ENCODE measurements around the gene ALDH1L1. TPM values are rescaled to one million over a fixed set of nuclear protein-coding genes. Genes with fewer than 3 reads are reported as not detected.
A peak's percentile ranks its signal among the peaks of the same experiment; 100 is the strongest.

Gene ALDH1L1
- total and polyA plus RNA-seq, 5 donors: 7.5 to 16.3 (median 11.0) TPM

GRCh38 chr3:126126286-126126685 is 54.1 kb downstream of the ALDH1L1 start:
- ATAC-seq (peak in 1 of 2 donors; percentile 15), DNase-seq (peak in 1 of 3 donors; percentile 29)
- intact Hi-C loops (cut with DNase I): no loop called here
- no peaks in the 10 kb centered on the region for H3K4me1 ChIP-seq (ENCODE audit: control insufficient read depth, insufficient read depth, low read length)
- H3K4me3 ChIP-seq (ENCODE audit: low read length): no peak overlapping the region
- no peaks in the 10 kb centered on the region for H3K27me3 ChIP-seq (ENCODE audit: control insufficient read depth, insufficient read depth)
- H3K9me3 ChIP-seq (ENCODE audit: control insufficient read depth, low read length): no peaks in the 10 kb centered on the region
- H3K27ac ChIP-seq (ENCODE audit: low read length): no peak overlapping the region
- 84% methylated on average over 12 of the region's 12 CpGs for WGBS

- DNase-seq: no peak
- no peak overlapping the region for H3K4me3 ChIP-seq (ENCODE audit: low read length)
- 93% methylated on average over 2 of the region's 2 CpGs for WGBS
- no peaks in the 10 kb centered on the region for H3K9me3 ChIP-seq (ENCODE audit: control insufficient read depth, low read length)
- no peak overlapping the region for H3K27ac ChIP-seq (ENCODE audit: low read length)
- intact Hi-C loops (cut with DNase I): no loop called here
- H3K27me3 ChIP-seq (ENCODE audit: control insufficient read depth, insufficient read depth): no peaks in the 10 kb centered on the region
- no peaks in the 10 kb centered on the region for H3K4me1 ChIP-seq (ENCODE audit: control insufficient read depth, insufficient read depth, low read length)
- no peak for ATAC-seq
These were observed 54.6 kb downstream of the ALDH1L1 start for GRCh38 chr3:126125781-126126251.

- no peak overlapping the region for H3K27ac ChIP-seq (ENCODE audit: low read length)
- ATAC-seq (no peak), DNase-seq (peak in 1 of 3 donors; percentile 21)
- no peaks in the 10 kb centered on the region for H3K9me3 ChIP-seq (ENCODE audit: control insufficient read depth, low read length)
- no peak overlapping the region for H3K4me3 ChIP-seq (ENCODE audit: low read length)
- intact Hi-C loops (cut with DNase I): no loop called here
- H3K27me3 ChIP-seq (ENCODE audit: control insufficient read depth, insufficient read depth): no peaks in the 10 kb centered on the region
- H3K4me1 ChIP-seq (ENCODE audit: control insufficient read depth, insufficient read depth, low read length): no peaks in the 10 kb centered on the region
- WGBS: 89% methylated on average over 5 of the region's 5 CpGs
These were observed 55.0 kb downstream of the ALDH1L1 start for GRCh38 chr3:126125341-126125740.

DNA sequence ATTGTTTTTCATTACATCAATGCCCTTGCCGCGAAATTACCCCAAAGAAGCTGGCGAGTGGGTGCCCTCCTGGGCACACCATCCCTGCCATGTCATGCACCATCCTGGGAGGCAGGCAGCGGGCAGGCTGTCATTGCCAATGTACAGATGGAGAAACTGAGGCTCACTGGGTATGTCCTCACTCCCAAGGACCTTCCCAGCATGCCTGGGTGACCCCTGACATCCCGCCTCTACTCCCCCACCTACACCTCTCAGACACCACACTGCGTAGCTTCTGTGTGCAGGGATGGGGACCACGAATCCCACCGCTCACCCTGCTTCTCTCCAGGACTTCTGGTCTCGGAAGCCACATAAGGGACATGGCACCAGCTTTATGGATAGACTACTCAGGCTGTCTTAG is 55.5 kb downstream of the ALDH1L1 start:
- DNase-seq: peak in 1 of 3 donors; percentile 29
- 95% methylated on average over 9 of the region's 9 CpGs for WGBS
- Histone ChIP-seq H3K9me3 (ENCODE audit: control insufficient read depth, low read length) (no peaks in the 10 kb centered on the region), H3K27me3 (ENCODE audit: control insufficient read depth, insufficient read depth) (no peaks in the 10 kb centered on the region), H3K27ac (ENCODE audit: low read length) (no peak overlapping the region), H3K4me3 (ENCODE audit: low read length) (no peak overlapping the region), H3K4me1 (ENCODE audit: control insufficient read depth, insufficient read depth, low read length) (no peaks in the 10 kb centered on the region)
- ATAC-seq: no peak
- intact Hi-C loops (cut with DNase I): no loop called here

DNA sequence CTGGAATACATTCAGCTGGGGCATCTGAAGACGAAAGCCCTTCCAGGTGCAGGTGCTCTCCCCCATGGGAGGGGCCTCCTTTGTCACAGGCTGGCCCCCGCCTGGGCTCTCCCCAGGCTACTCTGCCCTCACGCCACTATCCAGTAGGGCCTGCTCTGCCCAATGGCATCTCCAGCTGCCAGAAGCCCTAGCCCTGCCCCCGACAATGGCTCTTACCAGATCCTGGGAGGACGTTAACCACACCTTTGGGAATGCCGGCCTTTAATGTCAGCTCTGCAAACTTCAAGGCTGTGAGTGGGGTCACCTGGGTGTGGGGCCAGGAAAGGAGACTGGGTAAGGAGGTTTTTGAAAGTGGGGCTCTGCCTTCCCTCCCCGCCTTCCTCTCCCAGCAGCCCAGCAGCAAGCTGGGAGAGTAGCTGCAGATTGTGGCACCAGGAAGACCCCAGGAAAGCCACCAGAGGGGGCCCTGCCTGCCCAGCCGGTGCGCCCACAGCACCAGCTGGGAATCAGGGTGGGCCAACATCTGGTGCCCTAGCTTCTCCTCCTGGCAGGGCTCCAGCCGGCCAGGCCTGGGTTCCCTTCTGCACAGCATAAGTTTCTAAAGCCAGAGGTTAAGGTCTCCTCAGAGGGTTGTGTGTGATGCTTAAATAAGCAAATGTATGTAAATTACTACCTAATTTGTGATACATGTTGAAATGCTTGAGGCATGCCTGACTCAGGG is 56.1 kb downstream of the ALDH1L1 start:
- DNase-seq: peak in 1 of 3 donors; percentile 36
- Histone ChIP-seq H3K4me3 (ENCODE audit: low read length) (no peak overlapping the region), H3K4me1 (ENCODE audit: control insufficient read depth, insufficient read depth, low read length) (no peaks in the 10 kb centered on the region), H3K9me3 (ENCODE audit: control insufficient read depth, low read length) (no peaks in the 10 kb centered on the region), H3K27me3 (ENCODE audit: control insufficient read depth, insufficient read depth) (no peaks in the 10 kb centered on the region), H3K27ac (ENCODE audit: low read length) (no peak overlapping the region)
- intact Hi-C loops (cut with DNase I): no loop called here
- ATAC-seq: no peak
- 68% methylated on average over 10 of the region's 10 CpGs for WGBS

- no peak for ATAC-seq
- Histone ChIP-seq H3K4me1 (ENCODE audit: control insufficient read depth, insufficient read depth, low read length) (no peaks in the 10 kb centered on the region), H3K9me3 (ENCODE audit: control insufficient read depth, low read length) (no peaks in the 10 kb centered on the region), H3K4me3 (ENCODE audit: low read length) (no peak overlapping the region), H3K27ac (ENCODE audit: low read length) (no peak overlapping the region), H3K27me3 (ENCODE audit: control insufficient read depth, insufficient read depth) (no peaks in the 10 kb centered on the region)
- intact Hi-C loops (cut with DNase I): no loop called here
- no peak for DNase-seq
- 84% methylated on average over 4 of the region's 4 CpGs for WGBS
These were observed 58.8 kb downstream of the ALDH1L1 start for GRCh38 chr3:126121632-126122031.

- Histone ChIP-seq H3K9me3 (ENCODE audit: control insufficient read depth, low read length) (no peaks in the 10 kb centered on the region), H3K4me1 (ENCODE audit: control insufficient read depth, insufficient read depth, low read length) (no peaks in the 10 kb centered on the region), H3K27ac (ENCODE audit: low read length) (no peak overlapping the region), H3K27me3 (ENCODE audit: control insufficient read depth, insufficient read depth) (no peaks in the 10 kb centered on the region), H3K4me3 (ENCODE audit: low read length) (no peak overlapping the region)
- ATAC-seq (no peak), DNase-seq (peak in 1 of 3 donors; percentile 30)
- 88% methylated on average over 9 of the region's 9 CpGs for WGBS
- intact Hi-C loops (cut with DNase I): no loop called here
These were observed 59.3 kb downstream of the ALDH1L1 start for GRCh38 chr3:126121074-126121473.

GRCh38 chr3:126119976-126120375 is 60.4 kb downstream of the ALDH1L1 start:
- Histone ChIP-seq H3K4me1 (ENCODE audit: control insufficient read depth, insufficient read depth, low read length) (no peaks in the 10 kb centered on the region), H3K27me3 (ENCODE audit: control insufficient read depth, insufficient read depth) (no peaks in the 10 kb centered on the region), H3K4me3 (ENCODE audit: low read length) (no peak overlapping the region), H3K27ac (ENCODE audit: low read length) (no peak overlapping the region), H3K9me3 (ENCODE audit: control insufficient read depth, low read length) (no peaks in the 10 kb centered on the region)
- intact Hi-C loops (cut with DNase I): no loop called here
- ATAC-seq: no peak
- DNase-seq: no peak
- WGBS: 90% methylated on average over 8 of the region's 8 CpGs

DNA sequence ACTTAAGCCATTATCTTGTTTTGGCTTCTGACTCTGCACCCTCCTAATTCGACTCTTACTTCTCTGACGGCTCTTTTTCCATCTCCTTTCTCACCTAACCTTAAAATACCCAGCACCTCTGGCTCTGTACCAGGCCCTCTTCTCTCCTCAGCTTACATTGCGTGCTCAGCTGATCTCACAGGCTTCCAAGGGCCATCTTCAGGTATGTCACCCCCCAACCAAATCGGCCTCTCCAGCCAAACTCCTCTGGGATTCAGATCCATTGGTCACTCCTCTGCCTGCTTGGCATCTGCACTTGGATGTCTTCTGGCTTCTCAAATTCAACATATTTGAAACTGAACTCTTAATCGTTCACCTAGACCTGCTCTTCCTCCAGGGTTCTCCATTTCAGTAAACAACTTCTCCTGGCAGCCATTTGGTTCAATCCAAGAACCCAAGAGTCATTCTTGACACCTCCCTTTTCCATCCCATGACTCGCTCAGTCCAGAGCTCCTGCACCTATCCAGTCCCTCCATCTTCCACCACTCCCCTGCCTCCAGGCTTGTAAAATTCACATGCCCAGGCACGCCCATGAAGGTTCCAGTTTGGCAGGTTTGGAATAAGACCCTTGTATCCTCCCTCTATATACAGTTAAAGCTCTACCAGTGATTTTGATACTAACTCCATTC is 61.2 kb downstream of the ALDH1L1 start:
- Histone ChIP-seq H3K27me3 (ENCODE audit: control insufficient read depth, insufficient read depth) (no peaks in the 10 kb centered on the region), H3K9me3 (ENCODE audit: control insufficient read depth, low read length) (no peaks in the 10 kb centered on the region), H3K27ac (ENCODE audit: low read length) (no peak overlapping the region), H3K4me1 (ENCODE audit: control insufficient read depth, insufficient read depth, low read length) (no peaks in the 10 kb centered on the region), H3K4me3 (ENCODE audit: low read length) (no peak overlapping the region)
- intact Hi-C loops (cut with DNase I): no loop called here
- DNase-seq (no peak), ATAC-seq (no peak)
- WGBS: 81% methylated on average over 7 of the region's 7 CpGs

GRCh38 chr3:126118591-126118990 is 61.8 kb downstream of the ALDH1L1 start:
- WGBS: 89% methylated on average over 11 of the region's 11 CpGs
- DNase-seq (peak in 1 of 3 donors; percentile 31), ATAC-seq (no peak)
- Histone ChIP-seq H3K27me3 (ENCODE audit: control insufficient read depth, insufficient read depth) (no peaks in the 10 kb centered on the region), H3K9me3 (ENCODE audit: control insufficient read depth, low read length) (no peaks in the 10 kb centered on the region), H3K27ac (ENCODE audit: low read length) (no peak overlapping the region), H3K4me3 (ENCODE audit: low read length) (no peak overlapping the region), H3K4me1 (ENCODE audit: control insufficient read depth, insufficient read depth, low read length) (no peaks in the 10 kb centered on the region)
- intact Hi-C loops (cut with DNase I): no loop called here

- Histone ChIP-seq H3K27me3 (ENCODE audit: control insufficient read depth, insufficient read depth) (no peaks in the 10 kb centered on the region), H3K4me1 (ENCODE audit: control insufficient read depth, insufficient read depth, low read length) (no peaks in the 10 kb centered on the region), H3K4me3 (ENCODE audit: low read length) (no peak overlapping the region), H3K9me3 (ENCODE audit: control insufficient read depth, low read length) (no peaks in the 10 kb centered on the region), H3K27ac (ENCODE audit: low read length) (no peak overlapping the region)
- intact Hi-C loops (cut with DNase I): no loop called here
- WGBS: 76% methylated on average over 9 of the region's 9 CpGs
- ATAC-seq (no peak), DNase-seq (no peak)
These were observed 62.6 kb downstream of the ALDH1L1 start for GRCh38 chr3:126117786-126118185.
